HL-60 (cell line): ENCODE measurements around the gene ATP13A5.

Experiments
- DNase-seq, 2 experiments: peaks; one replicate each; pipeline ENCODE4 v3.0.0-alpha.2; 2010 to 2020; ENCODE audit warnings: low read depth in 1 of 2, low spot score in 1 of 2
- H3K27ac ChIP-seq: fragments of 250-450 bp; sonication (Bioruptor Pico); replicated peaks from 2 replicates; pipeline ENCODE4 v1.5.1; 2020; ENCODE audit warnings: mild to moderate bottlenecking, moderate library complexity
- H3K27me3 ChIP-seq: fragments of 250-450 bp; sonication (Bioruptor Pico); 2 replicates; pipeline ENCODE4 v1.5.1; 2021; ENCODE audit warnings: mild to moderate bottlenecking, moderate library complexity; ENCODE audit not compliant: insufficient read depth, poor library complexity, severe bottlenecking
- H3K4me3 ChIP-seq: replicated peaks from 2 replicates; pipeline ENCODE4 v1.5.1; 2011; ENCODE audit warnings: mild to moderate bottlenecking, control low read depth, low read length; ENCODE audit not compliant: insufficient read depth
- GABPA ChIP-seq: IDR thresholded peaks from 2 replicates; pipeline ENCODE4 v1.6.1; 2012; ENCODE audit warnings: low read depth
- POLR2AphosphoS5 ChIP-seq: IDR thresholded peaks from 2 replicates; pipeline ENCODE4 v1.6.1; 2012; ENCODE audit warnings: low read depth
- SPI1 ChIP-seq: IDR thresholded peaks from 2 replicates; pipeline ENCODE4 v1.6.1; 2012; ENCODE audit warnings: low read depth, mild to moderate bottlenecking, borderline replicate concordance
- TF ChIP-seq, protein P1 (sequence below): IDR thresholded peaks from 2 replicates; pipeline ENCODE4 v1.6.1; 2012; ENCODE audit warnings: low read depth; ENCODE audit not compliant: insufficient replicate concordance
- TF ChIP-seq, protein P2 (sequence below): IDR thresholded peaks from one replicate; pipeline ENCODE4 v1.5.1; 2011; ENCODE audit warnings: low read length, control low read depth, inconsistent platforms; ENCODE audit not compliant: insufficient read depth

The ATP13A5 gene

DNA sequence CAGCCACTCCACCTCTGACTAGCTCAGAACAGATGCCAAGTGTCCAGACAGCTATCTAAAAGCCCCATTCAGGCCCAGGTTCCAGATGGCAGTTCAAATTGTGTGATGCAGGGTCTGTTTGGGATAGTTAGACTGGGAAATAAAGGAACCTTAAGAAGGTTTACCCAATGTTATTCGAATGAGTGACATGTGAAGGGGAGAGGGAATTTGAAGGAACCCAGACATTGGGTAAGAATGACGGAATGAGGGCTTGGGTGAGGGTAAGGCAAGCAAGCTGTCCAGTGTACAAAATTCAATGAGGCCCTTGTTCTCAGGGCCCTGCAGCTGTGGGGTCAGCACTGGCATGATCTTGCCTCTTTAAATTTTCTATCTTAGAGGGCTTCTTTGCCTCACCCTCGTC lies 34.1 kb downstream of the ATP13A5 start:
- TF ChIP-seq, protein P1, sequence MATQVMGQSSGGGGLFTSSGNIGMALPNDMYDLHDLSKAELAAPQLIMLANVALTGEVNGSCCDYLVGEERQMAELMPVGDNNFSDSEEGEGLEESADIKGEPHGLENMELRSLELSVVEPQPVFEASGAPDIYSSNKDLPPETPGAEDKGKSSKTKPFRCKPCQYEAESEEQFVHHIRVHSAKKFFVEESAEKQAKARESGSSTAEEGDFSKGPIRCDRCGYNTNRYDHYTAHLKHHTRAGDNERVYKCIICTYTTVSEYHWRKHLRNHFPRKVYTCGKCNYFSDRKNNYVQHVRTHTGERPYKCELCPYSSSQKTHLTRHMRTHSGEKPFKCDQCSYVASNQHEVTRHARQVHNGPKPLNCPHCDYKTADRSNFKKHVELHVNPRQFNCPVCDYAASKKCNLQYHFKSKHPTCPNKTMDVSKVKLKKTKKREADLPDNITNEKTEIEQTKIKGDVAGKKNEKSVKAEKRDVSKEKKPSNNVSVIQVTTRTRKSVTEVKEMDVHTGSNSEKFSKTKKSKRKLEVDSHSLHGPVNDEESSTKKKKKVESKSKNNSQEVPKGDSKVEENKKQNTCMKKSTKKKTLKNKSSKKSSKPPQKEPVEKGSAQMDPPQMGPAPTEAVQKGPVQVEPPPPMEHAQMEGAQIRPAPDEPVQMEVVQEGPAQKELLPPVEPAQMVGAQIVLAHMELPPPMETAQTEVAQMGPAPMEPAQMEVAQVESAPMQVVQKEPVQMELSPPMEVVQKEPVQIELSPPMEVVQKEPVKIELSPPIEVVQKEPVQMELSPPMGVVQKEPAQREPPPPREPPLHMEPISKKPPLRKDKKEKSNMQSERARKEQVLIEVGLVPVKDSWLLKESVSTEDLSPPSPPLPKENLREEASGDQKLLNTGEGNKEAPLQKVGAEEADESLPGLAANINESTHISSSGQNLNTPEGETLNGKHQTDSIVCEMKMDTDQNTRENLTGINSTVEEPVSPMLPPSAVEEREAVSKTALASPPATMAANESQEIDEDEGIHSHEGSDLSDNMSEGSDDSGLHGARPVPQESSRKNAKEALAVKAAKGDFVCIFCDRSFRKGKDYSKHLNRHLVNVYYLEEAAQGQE: no peak
- no peak for TF ChIP-seq SPI1
- TF ChIP-seq GABPA: no peak
- TF ChIP-seq POLR2AphosphoS5: no peak
- TF ChIP-seq, protein P2, sequence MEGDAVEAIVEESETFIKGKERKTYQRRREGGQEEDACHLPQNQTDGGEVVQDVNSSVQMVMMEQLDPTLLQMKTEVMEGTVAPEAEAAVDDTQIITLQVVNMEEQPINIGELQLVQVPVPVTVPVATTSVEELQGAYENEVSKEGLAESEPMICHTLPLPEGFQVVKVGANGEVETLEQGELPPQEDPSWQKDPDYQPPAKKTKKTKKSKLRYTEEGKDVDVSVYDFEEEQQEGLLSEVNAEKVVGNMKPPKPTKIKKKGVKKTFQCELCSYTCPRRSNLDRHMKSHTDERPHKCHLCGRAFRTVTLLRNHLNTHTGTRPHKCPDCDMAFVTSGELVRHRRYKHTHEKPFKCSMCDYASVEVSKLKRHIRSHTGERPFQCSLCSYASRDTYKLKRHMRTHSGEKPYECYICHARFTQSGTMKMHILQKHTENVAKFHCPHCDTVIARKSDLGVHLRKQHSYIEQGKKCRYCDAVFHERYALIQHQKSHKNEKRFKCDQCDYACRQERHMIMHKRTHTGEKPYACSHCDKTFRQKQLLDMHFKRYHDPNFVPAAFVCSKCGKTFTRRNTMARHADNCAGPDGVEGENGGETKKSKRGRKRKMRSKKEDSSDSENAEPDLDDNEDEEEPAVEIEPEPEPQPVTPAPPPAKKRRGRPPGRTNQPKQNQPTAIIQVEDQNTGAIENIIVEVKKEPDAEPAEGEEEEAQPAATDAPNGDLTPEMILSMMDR: no peak
- Histone ChIP-seq H3K27ac (no peak overlapping the region), H3K4me3 (no peak overlapping the region), H3K27me3 (no peaks in the 10 kb centered on the region)
- no peak for DNase-seq

DNA sequence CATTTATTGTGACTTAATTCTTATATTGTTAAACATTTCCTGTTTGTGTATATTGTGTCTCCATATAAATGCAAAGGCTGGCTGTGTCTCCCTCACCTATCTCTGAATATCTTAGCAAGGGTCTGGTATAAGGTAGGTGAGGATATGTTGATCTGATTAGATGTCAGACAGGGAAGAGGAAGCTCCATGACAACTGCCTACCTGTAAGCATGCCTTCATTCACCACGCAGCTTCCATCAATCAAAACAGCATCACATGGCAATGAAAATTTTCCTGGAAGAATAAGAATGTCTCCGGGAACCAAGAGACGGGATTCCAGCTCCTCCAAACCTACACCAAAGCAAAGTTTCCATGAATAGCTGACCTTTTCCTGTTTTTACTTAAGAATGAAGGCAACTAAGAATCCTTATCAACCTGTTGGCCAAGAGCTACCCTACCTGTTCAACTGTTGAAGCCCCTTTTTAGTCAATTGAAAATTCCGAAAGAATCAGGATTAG lies 34.8 kb downstream of the ATP13A5 start:
- Histone ChIP-seq H3K27ac (no peak overlapping the region), H3K4me3 (no peak overlapping the region), H3K27me3 (no peaks in the 10 kb centered on the region)
- DNase-seq: no peak
- TF ChIP-seq GABPA (no peak), SPI1 (no peak), POLR2AphosphoS5 (no peak)
- TF ChIP-seq, protein P2: no peak
- TF ChIP-seq, protein P1: no peak

DNA sequence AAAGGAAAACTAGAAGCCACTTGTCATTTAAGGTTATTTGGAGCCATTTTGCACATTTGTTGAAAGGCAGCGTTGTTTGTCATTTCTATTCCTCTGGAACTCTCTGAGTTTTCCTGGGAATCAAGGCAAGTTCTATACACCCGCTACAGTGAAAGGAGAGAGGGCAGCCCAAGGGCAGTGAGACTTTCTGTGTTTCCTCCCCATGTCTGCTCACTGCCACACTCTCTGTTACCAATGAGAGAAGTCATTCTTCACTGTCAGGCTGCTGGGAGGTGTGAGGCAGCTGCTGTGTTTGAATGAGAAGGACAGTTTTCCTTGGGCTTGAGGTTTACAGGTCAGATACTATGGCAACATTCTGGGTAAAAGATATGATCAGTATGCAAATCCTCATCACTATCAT lies 36.0 kb downstream of the ATP13A5 start:
- Histone ChIP-seq H3K27me3 (no peaks in the 10 kb centered on the region), H3K4me3 (no peak overlapping the region), H3K27ac (no peak overlapping the region)
- DNase-seq: no peak
- no peak for TF ChIP-seq POLR2AphosphoS5
- TF ChIP-seq, protein P2: no peak
- no peak for TF ChIP-seq GABPA
- TF ChIP-seq, protein P1: no peak
- no peak for TF ChIP-seq SPI1
